DOHH2 (cell line): Measurements from ENCODE around the gene TRAF6.

Experiments used
- EZH2phosphoT487 ChIP-seq: fragments of 200-600 bp; sonication (generic); IDR thresholded peaks from 2 replicates; pipeline ENCODE4 v1.6.1; 2017; ENCODE audit warnings: borderline replicate concordance, mild to moderate bottlenecking, antibody characterized with exemption, low read length, moderate library complexity, mixed read lengths
- TF ChIP-seq, protein P1 (sequence below): fragments of 200-600 bp; sonication (generic); IDR thresholded peaks from one replicate; pipeline ENCODE4 v1.5.1; 2014; ENCODE audit warnings: antibody characterized with exemption, mild to moderate bottlenecking, low read depth, low read length; ENCODE audit not compliant: poor library complexity, severe bottlenecking

DNA sequence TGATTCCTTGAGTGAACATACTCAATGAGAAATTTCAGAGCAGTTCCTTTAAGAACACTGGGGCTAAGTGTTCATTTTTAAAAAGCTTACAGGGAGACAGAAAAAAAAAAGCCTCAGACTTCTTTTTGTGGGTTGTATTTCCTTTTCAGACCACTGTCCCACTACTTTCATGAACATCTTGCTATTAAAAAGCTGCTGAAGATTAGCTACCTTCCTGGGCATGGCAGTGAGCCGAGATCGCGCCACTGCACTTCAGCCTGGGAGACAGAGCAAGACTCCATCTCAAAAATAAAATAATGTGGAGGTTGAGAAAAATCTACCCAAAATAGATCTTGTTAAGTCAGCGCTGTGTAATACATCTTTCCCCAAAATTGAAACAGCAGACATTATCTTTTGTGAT lies 10.8 kb downstream of the TRAF6 start:
- TF ChIP-seq, protein P1, sequence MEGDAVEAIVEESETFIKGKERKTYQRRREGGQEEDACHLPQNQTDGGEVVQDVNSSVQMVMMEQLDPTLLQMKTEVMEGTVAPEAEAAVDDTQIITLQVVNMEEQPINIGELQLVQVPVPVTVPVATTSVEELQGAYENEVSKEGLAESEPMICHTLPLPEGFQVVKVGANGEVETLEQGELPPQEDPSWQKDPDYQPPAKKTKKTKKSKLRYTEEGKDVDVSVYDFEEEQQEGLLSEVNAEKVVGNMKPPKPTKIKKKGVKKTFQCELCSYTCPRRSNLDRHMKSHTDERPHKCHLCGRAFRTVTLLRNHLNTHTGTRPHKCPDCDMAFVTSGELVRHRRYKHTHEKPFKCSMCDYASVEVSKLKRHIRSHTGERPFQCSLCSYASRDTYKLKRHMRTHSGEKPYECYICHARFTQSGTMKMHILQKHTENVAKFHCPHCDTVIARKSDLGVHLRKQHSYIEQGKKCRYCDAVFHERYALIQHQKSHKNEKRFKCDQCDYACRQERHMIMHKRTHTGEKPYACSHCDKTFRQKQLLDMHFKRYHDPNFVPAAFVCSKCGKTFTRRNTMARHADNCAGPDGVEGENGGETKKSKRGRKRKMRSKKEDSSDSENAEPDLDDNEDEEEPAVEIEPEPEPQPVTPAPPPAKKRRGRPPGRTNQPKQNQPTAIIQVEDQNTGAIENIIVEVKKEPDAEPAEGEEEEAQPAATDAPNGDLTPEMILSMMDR, result no peak
- no peak for TF ChIP-seq EZH2phosphoT487
